Right lobe of liver (tissue), 4 donors: ENCODE results near the gene OLA1.

Experiments
- CTCF ChIP-seq, 4 donors: fragments of 200-600 bp in 3 of 4; fragments of 450-650 bp in 1 of 4; IDR thresholded peaks; one replicate each; pipeline versions ENCODE4 v1.5.1 to v1.8.0; 2016 to 2022; ENCODE audit warnings: antibody characterized with exemption in 4 of 4, mild to moderate bottlenecking in 2 of 4
- POLR2A ChIP-seq: fragments of 450-650 bp; IDR thresholded peaks from one replicate; pipeline ENCODE4 v1.6.1; 2017; ENCODE audit warnings: antibody characterized with exemption, mild to moderate bottlenecking
- donor health status: DM: no; HTN: no; CAD: no.
- donor health status: DM: no; HTN: no; CAD: no.
- donor health status: DM: no; HTN: yes; CAD: no.

GRCh38 chr2:174198846-174199564, 49.3 kb downstream of the OLA1 start:
- TF ChIP-seq CTCF (IDR thresholded peaks at IDR 0.05) (no peak), POLR2A (no peak)
